SK-N-SH treated with all-trans-retinoic acid at 6 μM for 48 hours (cell line): Measurements from ENCODE around the gene WIZ.

Experiments
- ARNTL ChIP-seq: fragments of 450-650 bp; formaldehyde crosslinking; IDR thresholded peaks from 2 replicates; pipeline ENCODE4 v1.5.0; 2020; ENCODE audit warnings: low read depth, mild to moderate bottlenecking, moderate library complexity, borderline replicate concordance
- CSRNP3 ChIP-seq: fragments of 250-450 bp; sonication (Bioruptor Pico); IDR thresholded peaks from 2 replicates; pipeline ENCODE4 v1.5.1; 2021; ENCODE audit warnings: mild to moderate bottlenecking, moderate library complexity

GRCh38 chr19:15394426-15394825 lies 55.3 kb downstream of the WIZ start:
- TF ChIP-seq ARNTL (no peak), CSRNP3 (CRISPR knock-in tag) (no peak)
